Measurements from ENCODE around the gene ACOT11.
A peak's percentile ranks its signal among the peaks of the same experiment; 100 is the strongest.
"Not testable (repeated sequence)": the region's sequence is repeated elsewhere in the genome, so short reads cannot be mapped to it uniquely, and the experiment has no call there.

ACOT11 gene

GRCh38 chr1:54547601-54548388, at the start of gene ACOT11:
ACOT11 (plus strand) TSS chr1:54548228; CDS start chr1:54548310, 82 bp downstream.
- DNase-seq, result no peak

GRCh38 chr1:54498383-54499096, 49.5 kb upstream of the ACOT11 start:
- DNase-seq, result no peak

- no peak for DNase-seq
Measured at GRCh38 chr1:54499097-54499359, 49.0 kb upstream of the ACOT11 start.

- DNase-seq, result peak; percentile 41
Measured at GRCh38 chr1:54499360-54500106, 48.5 kb upstream of the ACOT11 start.

- DNase-seq, result no peak
Measured at GRCh38 chr1:54500107-54500431, 48.0 kb upstream of the ACOT11 start.

GRCh38 chr1:54501849-54502248, 46.2 kb upstream of the ACOT11 start:
- no peak for DNase-seq

- no peak for DNase-seq
Measured at GRCh38 chr1:54502342-54502741, 45.7 kb upstream of the ACOT11 start.

GRCh38 chr1:54506594-54506993, 41.4 kb upstream of the ACOT11 start:
- no peak for DNase-seq

- no peak for DNase-seq
Measured at GRCh38 chr1:54507033-54507870, 40.8 kb upstream of the ACOT11 start.

GRCh38 chr1:54510715-54511270, 37.2 kb upstream of the ACOT11 start:
- DNase-seq, result no peak

GRCh38 chr1:54513921-54514580, 34.0 kb upstream of the ACOT11 start:
- DNase-seq, result not testable (repeated sequence)

- DNase-seq, result no peak
Measured at GRCh38 chr1:54516249-54516920, 31.6 kb upstream of the ACOT11 start.

- DNase-seq, result no peak
Measured at GRCh38 chr1:54517496-54517895, 30.5 kb upstream of the ACOT11 start.

GRCh38 chr1:54518489-54518888, 29.5 kb upstream of the ACOT11 start:
- no peak for DNase-seq

GRCh38 chr1:54519709-54520108, 28.3 kb upstream of the ACOT11 start:
- DNase-seq, result no peak

GRCh38 chr1:54520631-54521321, 27.3 kb upstream of the ACOT11 start:
- no peak for DNase-seq

GRCh38 chr1:54526565-54526964, 21.5 kb upstream of the ACOT11 start:
- DNase-seq, result not testable (repeated sequence)

GRCh38 chr1:54528613-54529012, 19.4 kb upstream of the ACOT11 start:
- no peak for DNase-seq

- DNase-seq, result no peak
Measured at GRCh38 chr1:54532033-54532432, 16.0 kb upstream of the ACOT11 start.

GRCh38 chr1:54536656-54537055, 11.4 kb upstream of the ACOT11 start:
- not testable (repeated sequence) for DNase-seq

- DNase-seq, result no peak
Measured at GRCh38 chr1:54537611-54538010, 10.4 kb upstream of the ACOT11 start.

Measured in activated T-cell treated with anti-CD3 and anti-CD28 coated beads, Interleukin-2, amount 50 U/mL, for 1 hour (primary cell).